Mucosa of gallbladder (tissue), 1 donor: ENCODE measurements around the gene EPS8L1. TPM values are rescaled to one million over a fixed set of nuclear protein-coding genes. Genes with fewer than 3 reads are reported as not detected.
"Not testable (repeated sequence)": the region's sequence is repeated elsewhere in the genome, so short reads cannot be mapped to it uniquely, and the experiment has no call there.

Experiments used
- DNase-seq: peaks from one replicate; pipeline ENCODE4 v3.0.0-alpha.2; 2020; ENCODE audit warnings: low spot score
- total RNA-seq: library from RNA; stranded (reverse); gene quantifications from one replicate; pipeline ENCODE4 v1.2.1, GENCODE V29; 2021
- donor health status: DM: no; HTN: no; CAD: no.

Gene EPS8L1
- total RNA-seq, 1 donor from 2014 or later, result 127 TPM

DNA sequence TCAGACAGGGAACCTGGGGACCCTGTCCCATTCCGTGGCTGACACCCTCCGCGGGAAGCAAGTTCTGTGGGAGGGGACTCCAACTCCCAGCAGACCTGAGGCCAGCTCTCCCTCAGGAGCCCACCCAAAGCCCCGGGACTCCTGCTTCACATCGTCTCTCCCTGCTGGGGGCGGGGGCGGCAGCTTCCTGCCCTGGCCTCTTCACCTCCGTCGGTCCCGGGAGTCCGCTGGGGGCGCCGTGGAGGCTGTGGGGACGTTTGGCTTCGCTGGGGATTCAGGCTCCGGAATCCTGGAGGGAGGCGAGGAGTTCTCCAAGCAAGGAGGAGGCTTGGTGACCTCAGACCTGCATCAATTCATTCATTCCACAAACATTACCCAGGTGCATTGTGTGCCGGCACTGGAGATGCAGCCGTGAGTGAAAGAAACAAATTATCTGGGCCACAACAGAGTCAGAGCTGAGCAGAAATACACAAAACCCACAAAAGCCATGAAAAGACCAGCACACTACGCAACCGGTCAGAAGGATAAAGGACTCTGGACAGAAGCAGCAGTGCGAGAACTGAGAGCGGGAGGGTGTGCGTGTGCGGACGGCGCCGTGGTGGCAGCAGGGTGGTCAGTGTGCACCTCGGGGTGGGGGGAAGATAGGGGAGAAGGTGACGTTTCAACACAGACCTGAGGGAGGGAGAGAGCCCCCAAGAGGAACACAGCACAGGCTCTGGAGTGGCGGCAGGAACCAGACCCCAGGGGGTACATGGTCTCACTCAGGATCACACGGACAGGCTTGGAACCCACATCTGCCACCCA, 19.0 kb downstream of the EPS8L1 start:
- no peak for DNase-seq

DNA sequence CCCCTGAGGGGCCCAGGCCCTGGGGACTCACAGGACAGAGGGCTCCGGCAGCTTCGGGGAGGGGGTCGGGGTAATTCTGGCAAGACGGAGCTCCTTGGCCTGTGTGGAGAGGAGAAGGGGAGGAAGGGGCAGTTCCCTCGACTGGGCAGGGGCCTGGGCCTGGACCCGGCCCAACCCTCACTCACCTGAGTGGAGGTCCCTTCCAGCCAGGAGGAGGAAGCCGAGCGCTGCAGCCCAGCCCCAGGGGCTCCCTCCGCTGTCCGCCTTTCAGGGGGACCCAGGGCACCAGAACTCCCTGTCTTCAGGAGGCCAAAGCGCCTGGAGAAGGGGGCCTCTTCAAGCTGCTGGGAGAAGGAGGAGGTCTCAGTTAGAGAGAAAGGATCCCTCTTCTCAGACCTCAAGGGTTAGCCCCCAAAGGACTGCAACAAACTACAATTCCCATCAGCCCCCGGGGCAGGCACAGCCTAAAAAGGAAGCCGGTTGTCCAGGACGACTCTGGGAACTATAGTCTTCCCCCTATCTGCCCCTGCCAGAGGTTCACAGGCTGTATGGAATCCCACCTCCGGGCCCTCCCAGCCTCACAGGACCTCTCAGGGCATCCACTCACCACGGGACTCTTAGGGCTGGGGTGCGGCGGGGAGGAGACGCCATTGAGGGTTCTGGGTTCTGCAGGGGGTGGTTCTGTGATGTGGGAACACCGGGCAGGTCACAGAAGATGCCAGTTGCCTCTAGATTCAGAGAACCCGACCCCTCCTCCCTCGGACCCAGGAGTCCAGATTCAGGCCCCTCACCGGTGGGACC, 19.8 kb downstream of the EPS8L1 start:
- no peak for DNase-seq

DNA sequence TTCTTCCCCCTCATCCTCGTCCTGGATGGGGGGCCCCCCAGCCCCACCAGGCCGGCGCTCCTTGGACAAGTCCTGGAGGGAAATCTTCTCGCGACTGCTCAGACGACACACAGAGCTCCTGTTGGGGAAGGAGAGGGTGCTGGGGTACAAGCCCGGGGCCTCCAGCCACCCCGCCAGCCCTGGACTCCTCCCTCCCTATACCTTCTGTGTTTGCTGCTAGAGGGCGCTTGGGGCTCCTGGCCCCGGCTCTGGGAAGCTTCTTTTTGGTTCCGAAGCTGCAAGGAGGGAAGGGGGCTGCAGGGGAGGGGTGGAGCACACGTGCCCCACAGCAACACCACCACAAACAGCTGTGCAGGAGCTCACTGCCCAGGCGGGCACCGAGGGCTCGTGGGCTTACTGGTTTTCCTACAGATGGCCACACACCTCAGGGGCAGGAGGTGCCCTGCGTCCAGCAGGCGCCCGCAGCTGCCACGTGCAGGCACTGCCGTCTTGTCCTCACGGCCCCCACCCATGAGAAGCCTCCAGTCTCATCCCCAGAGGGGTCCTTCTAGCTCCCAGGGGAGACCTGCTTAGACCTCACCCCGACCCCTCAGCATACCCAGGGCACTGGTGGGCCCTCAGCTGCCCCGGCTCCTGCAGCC, 20.5 kb downstream of the EPS8L1 start:
- no peak for DNase-seq

DNA sequence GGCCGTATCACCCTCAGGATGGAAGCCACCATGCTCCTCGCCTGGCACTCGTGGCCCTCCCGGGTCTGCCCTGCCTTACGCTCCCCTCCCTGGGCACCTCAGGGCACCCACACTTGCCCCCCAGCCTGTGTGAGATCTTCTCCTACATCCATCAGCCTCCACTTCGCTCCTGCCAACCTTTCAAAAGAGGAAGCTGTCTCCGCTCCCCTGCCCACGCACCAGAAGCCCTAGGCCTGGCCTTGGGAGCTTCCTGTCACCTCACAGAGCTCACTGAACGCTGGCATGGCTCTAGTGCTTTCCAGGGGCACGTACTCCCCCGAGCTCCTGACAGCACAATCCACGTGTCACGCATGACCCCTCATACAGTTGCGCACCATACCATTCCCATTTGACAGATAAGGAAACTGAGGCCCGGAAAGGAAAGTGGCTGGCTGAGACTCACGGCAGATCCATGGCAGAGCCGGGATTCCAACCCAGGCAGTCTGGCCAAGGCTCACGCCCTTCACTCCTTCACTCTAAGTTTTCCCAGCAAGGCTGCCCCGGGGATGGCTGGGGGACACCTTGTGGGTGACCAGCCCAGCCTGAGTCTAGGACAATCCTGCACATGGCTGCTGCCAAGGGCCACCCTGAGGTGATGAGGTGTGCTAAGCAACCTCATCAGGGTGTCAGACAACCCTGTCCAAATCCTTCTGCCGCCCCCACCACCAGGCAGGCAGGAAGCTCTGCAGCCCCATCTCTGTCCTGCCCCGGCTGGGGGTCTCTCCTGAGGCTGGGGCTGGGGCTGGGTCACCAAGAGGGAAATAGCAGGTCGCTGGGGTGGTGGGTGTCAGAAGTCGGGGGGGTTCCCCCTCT, 22.4 kb downstream of the EPS8L1 start:
- no peak for DNase-seq

DNA sequence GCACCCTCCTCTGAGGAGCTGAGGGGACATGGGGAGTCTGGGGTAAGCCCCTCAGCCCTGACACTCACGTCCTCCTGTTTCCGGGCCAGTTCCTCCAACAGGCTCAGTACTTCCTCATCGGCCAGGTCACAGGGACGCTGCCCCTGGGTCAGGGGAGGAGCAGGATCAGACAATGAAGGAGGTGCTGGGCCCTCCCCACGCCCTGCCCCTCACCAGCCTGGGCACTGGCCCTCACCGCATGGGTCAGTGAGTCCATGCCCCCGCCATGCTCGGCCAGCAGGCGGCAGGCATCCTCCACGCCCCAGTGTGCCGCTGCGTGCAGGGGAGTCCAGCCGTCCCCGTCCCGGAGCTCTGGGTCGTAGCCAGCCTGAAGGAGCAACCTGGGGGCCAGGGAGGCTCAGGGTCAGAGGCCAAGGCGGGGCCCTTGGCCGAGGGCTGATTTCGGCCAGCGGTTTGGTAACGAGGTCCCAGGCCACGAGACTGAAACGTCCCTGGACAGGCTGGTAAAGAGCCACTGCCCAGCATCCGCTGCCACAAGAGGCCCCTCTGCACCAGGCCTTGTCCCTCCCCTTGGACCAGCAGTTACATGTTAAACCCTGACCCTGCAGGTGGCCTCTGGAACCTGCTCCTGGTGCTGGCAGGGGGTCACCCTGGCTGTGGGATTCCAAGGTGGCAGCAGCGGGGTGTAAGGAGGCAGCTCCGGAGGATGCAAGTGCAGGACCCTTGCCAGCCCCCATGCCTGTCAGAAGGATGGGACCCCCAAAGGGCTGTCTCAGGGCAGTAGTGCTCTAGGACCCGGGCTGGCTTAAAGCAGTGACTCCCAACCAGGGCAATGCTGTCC, 23.3 kb downstream of the EPS8L1 start:
- no peak for DNase-seq

DNA sequence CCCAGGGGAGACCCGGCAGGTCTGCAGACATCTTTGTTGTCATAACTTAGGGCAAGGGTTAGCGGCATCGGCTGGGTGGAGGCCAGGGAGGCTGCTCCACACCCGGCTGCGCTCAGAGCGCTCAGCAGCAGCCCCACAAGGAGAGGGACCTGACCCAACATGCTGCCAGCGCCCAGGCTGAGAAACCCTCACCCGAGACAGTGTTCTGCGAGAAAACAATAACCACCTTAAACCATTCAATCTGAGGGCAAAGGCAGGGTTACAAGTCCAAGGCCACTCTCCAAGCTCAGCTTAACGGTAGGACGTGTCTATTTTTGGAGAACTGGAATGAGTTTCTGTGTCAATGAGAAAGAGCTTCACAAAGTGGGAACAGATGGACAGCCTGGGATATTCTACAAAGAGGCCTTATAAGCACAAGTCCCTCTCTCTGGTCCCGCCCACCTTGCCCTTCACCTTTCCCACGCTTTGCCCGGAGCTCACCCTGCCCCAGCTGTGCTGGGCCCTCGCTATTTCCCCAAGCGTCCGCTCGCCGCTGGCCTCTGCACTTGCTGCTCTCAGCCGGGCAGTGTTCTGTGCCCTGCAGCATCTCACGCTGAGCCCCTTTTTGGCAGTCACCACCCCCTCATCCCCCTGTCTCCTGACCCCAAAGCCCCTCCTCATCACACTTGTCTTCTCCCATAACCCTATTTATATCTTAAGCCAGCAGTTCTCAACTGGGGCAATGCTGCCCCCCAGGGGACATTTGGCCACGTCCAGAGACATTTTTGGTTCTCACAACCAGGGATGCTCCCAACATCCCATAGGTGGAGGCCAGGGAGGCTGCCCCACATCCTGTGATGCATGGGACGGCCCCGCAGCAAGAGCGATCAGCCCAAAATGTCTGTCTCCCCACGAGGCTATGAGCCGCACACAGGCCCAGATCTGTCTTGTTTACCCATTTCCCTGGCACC, 24.2 kb downstream of the EPS8L1 start:
- no peak for DNase-seq

DNA sequence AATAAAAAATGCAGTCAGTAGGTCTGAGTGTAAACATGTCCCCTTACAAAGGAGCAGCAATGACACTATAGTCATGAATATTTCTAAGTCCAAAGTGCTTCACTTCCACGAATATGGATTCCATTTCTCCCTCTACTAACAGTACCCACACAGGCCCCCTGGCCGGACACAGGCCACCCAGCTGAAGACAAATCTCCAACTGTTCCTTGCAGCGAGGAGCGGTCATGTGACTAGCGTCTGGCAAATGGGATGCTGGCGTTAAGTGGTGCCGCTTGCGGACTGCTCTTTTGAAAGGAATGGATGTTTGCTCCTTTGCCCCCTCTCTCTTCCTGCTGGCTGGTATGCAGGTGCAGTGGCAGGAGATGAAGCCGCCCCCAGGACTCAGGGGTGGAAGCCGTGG, 25.6 kb downstream of the EPS8L1 start:
- DNase-seq, result no peak

DNA sequence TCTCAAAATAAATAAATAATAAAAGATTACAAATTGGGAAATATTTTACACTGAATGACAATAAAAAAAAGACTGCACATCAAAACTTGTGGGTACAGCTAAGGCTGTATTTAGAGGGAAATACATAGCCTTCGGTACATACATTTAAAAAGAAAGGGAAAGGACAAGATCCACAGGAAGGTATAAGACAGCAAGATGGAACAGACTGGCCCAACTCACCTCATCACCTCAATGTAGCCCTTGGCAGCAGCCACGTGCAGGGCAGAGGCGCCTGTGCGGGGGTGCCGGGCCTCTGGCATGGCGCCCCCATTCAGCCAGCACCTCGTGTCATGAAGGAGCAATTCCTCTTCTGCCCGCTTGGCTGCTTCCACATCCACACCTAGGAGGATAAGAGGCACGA, 27.5 kb downstream of the EPS8L1 start:
- no peak for DNase-seq

DNA sequence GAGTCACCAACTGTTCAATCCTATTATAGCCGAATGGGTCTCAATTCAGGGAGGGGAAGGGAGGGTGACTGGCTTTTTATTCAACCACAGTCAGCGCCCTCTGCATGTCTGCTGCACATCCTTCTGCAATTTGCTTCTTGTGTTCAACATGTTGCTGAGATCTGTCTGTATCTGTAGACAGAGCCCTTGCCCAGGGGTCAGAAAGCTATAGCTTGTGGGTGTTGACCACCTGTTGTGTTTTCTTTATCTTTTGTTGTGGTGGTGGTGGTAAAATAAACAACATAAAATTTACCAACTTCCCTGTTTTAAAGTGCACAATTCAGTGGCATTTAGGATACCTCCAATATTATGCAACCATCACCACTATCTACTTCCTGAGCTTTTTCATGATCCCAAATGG, 29.6 kb downstream of the EPS8L1 start:
- no peak for DNase-seq

DNA sequence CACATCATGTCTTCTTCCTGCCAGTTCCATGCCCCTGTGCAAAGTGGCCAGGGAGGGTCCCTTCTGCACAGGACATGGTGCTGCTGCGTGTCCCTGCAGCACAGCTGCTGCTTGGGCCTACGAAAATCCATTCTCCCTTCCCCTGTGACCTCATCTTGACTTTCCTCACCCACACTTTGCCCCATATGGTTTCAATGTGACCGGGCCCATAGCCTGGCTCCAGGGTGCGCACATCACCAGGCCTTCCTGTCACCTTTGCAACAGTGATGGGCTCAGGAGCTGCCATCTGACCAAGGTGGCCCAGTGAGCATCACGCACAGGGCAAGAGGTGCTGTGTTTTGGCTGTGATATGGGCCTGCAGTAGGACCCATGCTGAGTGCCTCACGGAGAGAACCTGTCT, 30.9 kb downstream of the EPS8L1 start:
- no peak for DNase-seq

DNA sequence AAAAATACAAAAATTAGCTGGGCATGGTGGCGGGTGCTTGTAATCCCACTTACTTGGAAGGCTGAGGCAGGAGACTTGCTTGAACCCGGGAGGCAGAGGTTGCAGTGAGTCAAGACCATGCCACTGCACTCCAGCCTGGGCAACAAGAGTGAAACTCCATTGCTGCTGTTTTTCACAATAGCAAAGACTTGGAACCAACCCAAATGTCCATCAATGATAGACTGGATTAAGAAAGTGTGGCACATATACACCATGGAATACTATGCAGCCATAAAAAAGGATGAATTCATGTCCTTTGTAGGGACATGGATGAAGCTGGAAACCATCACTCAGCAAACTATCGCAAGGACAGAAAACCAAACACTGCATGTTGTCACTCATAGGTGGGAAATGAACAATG, 31.6 kb downstream of the EPS8L1 start:
- DNase-seq, result not testable (repeated sequence)

DNA sequence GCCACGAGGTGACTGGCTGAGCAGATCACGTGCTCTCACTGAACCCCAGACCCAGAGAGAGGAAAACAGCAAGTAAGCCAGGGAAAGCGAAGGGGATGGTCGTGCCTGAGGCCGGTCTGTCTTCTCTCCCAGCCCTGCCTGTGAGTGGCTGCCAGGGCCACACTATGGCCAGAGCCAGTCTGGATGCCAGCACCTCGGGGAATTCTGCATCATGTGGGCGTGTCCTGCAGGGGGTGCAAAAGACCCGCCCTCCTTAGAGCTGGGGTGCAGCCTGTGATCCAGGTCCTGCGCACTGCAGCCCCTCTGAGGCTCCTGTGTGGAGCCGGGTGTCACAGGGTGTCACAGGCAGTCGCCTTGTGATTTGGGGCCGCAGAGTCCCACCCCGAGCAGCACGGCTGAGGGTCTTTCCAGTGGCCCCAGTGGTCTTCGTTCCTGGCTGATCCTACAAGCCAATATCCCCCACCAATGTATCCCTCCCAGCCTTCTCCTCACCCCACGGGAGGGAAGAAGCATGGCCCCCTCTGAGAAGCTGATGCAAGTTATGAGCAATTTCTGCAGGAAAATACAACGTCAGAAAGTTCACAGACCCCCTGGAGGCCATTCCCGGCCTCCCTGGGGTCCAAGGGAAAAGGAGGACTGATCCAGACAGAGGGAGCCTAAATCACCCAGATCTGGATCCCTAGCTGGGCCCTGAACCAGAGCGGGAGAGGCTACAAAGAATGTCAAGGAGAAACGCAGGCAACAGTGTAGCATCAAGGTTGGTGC, 34.0 kb downstream of the EPS8L1 start:
- DNase-seq, result no peak

DNA sequence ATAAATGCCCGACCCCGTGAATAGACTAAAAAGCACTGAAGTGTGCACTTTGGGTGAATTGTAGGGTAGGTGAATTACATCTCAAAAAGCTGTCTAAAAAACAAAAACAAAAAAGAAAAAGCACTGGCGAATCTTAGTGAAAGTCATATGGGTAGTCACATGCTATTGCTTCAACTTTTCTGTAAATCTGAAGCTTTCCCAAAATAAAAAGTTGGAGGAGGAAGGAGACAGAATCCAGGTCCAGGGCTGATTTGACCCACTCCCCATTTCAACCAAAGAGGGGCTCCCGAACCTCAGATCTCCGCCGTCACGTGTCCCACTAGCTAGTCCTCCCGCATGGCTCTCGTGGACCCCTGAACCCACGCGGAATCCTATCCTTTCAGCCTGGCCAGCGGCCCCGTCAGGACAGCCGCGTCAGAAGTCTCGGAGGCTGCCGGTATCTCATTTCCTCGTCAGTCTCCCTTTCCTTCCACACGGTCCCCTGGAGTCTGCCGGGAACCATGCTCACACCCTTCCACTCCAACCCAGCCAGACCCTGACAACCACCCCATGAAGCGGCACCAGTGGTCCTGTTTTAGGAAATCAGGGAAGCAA, 35.7 kb downstream of the EPS8L1 start:
- no peak for DNase-seq

DNA sequence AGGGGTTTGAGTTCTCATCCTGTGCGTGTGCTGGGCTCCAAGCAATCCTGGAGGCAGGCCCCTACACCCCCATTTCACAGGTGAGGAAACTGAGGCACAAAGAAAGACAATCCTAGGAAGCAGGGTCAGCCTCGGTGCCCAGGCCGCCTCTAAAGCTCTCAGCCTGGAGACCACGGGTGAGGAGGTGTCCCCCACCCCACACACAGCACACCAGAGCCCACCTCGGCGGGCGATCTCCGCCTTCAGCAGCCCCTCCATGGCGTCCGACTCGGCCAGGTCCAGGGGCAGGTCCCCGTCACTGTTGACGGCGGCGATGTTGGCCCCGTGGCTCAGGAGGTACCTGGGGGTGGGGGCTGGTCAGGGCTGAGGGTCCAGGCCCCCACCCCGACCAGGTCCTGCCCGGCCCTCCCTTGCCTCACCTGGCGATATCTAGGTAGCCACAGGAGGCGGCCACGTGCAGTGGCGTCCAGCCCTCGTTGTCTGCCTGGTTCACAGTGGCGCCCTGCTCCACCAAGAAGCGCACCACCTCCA, 36.6 kb downstream of the EPS8L1 start:
- no peak for DNase-seq

DNA sequence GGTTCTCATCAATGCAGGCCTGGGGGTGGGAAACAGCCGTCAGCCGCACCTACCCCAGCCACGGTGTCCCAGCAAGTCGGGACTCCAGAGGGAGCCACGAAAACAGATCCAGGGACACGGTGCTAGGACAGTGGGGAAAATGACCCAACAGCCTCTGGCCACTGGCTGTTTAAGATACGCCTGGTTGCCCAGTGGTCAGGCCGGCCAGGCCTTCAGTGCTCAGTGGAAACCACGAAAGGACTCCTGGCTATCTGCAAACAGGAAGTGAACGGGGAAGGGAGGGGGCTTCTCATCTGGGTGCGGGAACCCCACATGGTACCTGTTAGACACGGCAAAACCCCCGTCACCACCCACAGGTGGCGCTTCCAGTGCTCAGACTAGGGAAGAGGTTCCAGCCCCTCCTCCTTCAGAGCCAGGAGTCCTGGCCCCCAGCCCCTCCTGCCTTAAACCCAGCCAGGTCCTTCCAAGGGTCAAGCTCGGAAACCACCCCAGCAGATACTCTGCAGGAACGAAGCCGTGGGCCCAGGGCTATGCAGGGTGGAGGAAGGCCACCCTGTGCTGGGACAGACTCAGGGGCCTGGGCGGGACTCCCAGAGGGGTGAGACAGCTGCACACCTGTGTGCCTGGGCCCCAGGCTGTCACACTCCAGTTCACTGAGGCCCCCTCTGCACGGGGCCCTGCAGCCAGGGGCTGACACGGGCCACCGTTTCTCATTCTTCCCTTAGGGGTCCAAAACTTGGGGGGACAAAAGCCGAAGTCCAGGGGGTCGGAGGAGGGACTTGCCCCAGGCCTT, 37.3 kb downstream of the EPS8L1 start:
- no peak for DNase-seq

DNA sequence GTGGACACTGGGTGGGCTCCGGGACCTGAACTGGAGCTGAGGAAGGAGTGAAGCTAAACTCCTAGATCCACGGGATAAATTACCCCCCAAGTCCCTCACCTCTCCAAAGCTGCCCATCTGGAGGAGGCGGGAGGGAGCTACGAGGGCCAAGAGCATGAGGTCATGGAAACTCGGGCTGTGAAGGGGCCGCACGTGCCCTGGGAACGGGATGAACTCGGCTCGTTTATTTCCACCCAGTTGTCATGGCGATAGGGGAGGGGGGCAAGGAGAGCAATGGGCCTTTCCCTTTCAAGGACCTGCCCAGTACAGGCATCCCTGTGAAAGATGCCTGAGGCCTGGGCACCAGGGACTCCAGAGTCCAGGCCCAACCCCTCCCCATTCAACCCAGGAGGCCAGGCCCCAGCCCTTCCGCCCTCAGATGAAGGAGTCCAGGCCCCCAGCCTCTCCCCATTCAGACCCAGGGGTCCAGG, 37.9 kb downstream of the EPS8L1 start:
- DNase-seq, result peak; percentile 81

DNA sequence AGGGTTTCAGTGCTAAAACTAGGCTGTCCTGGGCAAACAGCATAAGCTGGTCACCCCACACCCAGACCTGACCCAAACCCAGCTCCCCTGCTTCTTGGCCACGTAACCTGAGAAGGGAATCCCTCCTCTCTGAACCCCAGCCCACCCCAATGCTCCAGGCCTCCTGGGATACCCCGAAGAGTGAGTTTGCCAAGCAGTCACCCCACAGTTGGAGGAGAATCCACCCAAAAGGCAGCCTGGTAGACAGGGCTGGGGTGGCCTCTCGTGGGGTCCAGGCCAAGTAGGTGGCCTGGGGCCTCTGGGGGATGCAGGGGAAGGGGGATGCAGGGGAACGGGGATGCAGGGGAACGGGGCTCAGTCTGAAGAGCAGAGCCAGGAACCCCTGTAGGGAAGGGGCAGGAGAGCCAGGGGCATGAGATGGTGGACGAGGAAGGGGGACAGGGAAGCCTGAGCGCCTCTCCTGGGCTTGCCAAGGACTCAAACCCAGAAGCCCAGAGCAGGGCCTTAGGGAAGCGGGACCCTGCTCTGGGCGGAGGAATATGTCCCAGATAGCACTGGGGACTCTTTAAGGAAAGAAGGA, 39.0 kb downstream of the EPS8L1 start:
- no peak for DNase-seq
